Left lung (tissue), 10 donors: ENCODE measurements around the gene TNIK. TPM values are rescaled to one million over a fixed set of nuclear protein-coding genes. Genes with fewer than 3 reads are reported as not detected.

Source experiments
- ATAC-seq: fragments of 200-7000 bp; cut with Tn5 transposase; one replicate; pipeline ENCODE4 v1.9.1; 2020; ENCODE audit warnings: moderate library complexity
- DNase-seq, 4 donors: peaks; one replicate each; pipeline ENCODE4 v3.0.0-alpha.2; 2013 to 2020
- H3K27ac ChIP-seq, 2 donors: fragments of 200-600 bp; sonication (generic) in 1 of 2; one replicate each; pipeline versions ENCODE4 v1.5.0 to v1.8.0; 2020 to 2021
- H3K27me3 ChIP-seq, 2 donors: fragments of 200-600 bp; sonication (generic) in 1 of 2; one replicate each; pipeline versions ENCODE4 v1.5.0 to v1.8.0; 2020 to 2021
- H3K36me3 ChIP-seq, 2 donors: fragments of 200-600 bp; sonication (generic) in 1 of 2; one replicate each; pipeline versions ENCODE4 v1.5.0 to v1.8.0; 2020 to 2021
- H3K4me1 ChIP-seq, 2 donors: fragments of 200-600 bp; one replicate each; pipeline ENCODE4 v1.8.0; 2021
- H3K4me3 ChIP-seq, 2 donors: fragments of 200-600 bp; sonication (generic) in 1 of 2; one replicate each; pipeline versions ENCODE4 v1.5.0 to v1.8.0; 2020 to 2021; ENCODE audit warnings: mild to moderate bottlenecking in 1 of 2
- H3K9me3 ChIP-seq, 2 donors: fragments of 200-600 bp; sonication (generic) in 1 of 2; one replicate each; pipeline versions ENCODE4 v1.5.0 to v1.8.0; 2020 to 2021
- CTCF ChIP-seq, 2 donors: fragments of 200-600 bp; sonication (generic) in 1 of 2; IDR thresholded peaks; one replicate each; pipeline versions ENCODE4 v1.5.0 to v1.8.0; 2021; ENCODE audit warnings: antibody characterized with exemption in 2 of 2
- intact Hi-C, 2 donors: fragments of 100-400 bp; cut with DNase I; formaldehyde crosslinking; loops; one replicate each; pipeline versions ENCODE4 v1.11.2 to v1.14.2; 2022
- polyA plus RNA-seq, 6 donors: library from polyadenylated mRNA; unstranded; fragments of 120-200 nt; gene quantifications; one replicate each; pipeline ENCODE4 v1.2.1, GENCODE V29; 2013; ENCODE audit not compliant: insufficient read length in 6 of 6
- total RNA-seq, 2 donors: library from RNA; stranded (reverse); fragmentation: NEBNext Ultra II Directional; extraction: Animal tissue kit (Norgen Biotek cat#: 25700); gene quantifications; one replicate each; pipeline ENCODE4 v1.2.1, GENCODE V29; 2021
- donor health status: DM: no; HTN: yes; CAD: no.
- donor health status: DM: no; HTN: no; CAD: no.

Gene TNIK
- total and polyA plus RNA-seq, 8 donors, result 14.8 to 42.0 (median 17.4) TPM

GRCh38 chr3:171058873-171059603 is 401.2 kb downstream of the TNIK start:
- Histone ChIP-seq H3K27ac (no peak overlapping the region), H3K36me3 (peaks cover 0 to 5% of the 10 kb centered on the region in 2 donors), H3K4me1 (no peaks in the 10 kb centered on the region), H3K27me3 (no peaks in the 10 kb centered on the region), H3K4me3 (no peak overlapping the region), H3K9me3 (no peaks in the 10 kb centered on the region)
- DNase-seq (no peak), ATAC-seq (no peak)
- TF ChIP-seq CTCF (IDR thresholded peaks at IDR 0.05), result no peak
- intact Hi-C loops, result no loop called here

GRCh38 chr3:171058058-171058457 is 402.1 kb downstream of the TNIK start:
- TF ChIP-seq CTCF (IDR thresholded peaks at IDR 0.05), result no peak
- DNase-seq (no peak), ATAC-seq (no peak)
- H3K27me3 ChIP-seq, result no peaks in the 10 kb centered on the region
- H3K36me3 ChIP-seq, result peaks cover 0 to 1% of the 10 kb centered on the region in 2 donors
- no peaks in the 10 kb centered on the region for H3K9me3 ChIP-seq
- H3K4me3 ChIP-seq, result no peak overlapping the region
- no peak overlapping the region for H3K27ac ChIP-seq
- intact Hi-C loops, result no loop called here
- H3K4me1 ChIP-seq, result no peaks in the 10 kb centered on the region

GRCh38 chr3:171057072-171057471 is 403.1 kb downstream of the TNIK start:
- no peak overlapping the region for H3K4me3 ChIP-seq
- no peak overlapping the region for H3K27ac ChIP-seq
- ATAC-seq, result no peak
- no peaks in the 10 kb centered on the region for H3K36me3 ChIP-seq
- no peaks in the 10 kb centered on the region for H3K4me1 ChIP-seq
- H3K9me3 ChIP-seq, result no peaks in the 10 kb centered on the region
- no peak for TF ChIP-seq CTCF (IDR thresholded peaks at IDR 0.05)
- DNase-seq, result no peak
- intact Hi-C loops, result no loop called here
- H3K27me3 ChIP-seq, result no peaks in the 10 kb centered on the region

GRCh38 chr3:171056528-171056927 is 403.7 kb downstream of the TNIK start:
- H3K4me1 ChIP-seq, result no peaks in the 10 kb centered on the region
- no peaks in the 10 kb centered on the region for H3K9me3 ChIP-seq
- intact Hi-C loops, result no loop called here
- H3K36me3 ChIP-seq, result no peaks in the 10 kb centered on the region
- TF ChIP-seq CTCF (IDR thresholded peaks at IDR 0.05), result no peak
- DNase-seq, result no peak
- H3K27me3 ChIP-seq, result no peaks in the 10 kb centered on the region
- ATAC-seq, result no peak
- H3K27ac ChIP-seq, result no peak overlapping the region
- no peak overlapping the region for H3K4me3 ChIP-seq

GRCh38 chr3:171055336-171056178 is 404.6 kb downstream of the TNIK start:
- Histone ChIP-seq H3K4me1 (no peaks in the 10 kb centered on the region), H3K27ac (no peak overlapping the region), H3K9me3 (no peaks in the 10 kb centered on the region), H3K27me3 (no peaks in the 10 kb centered on the region), H3K36me3 (no peaks in the 10 kb centered on the region), H3K4me3 (no peak overlapping the region)
- peak; percentile 72 for ATAC-seq
- no peak for TF ChIP-seq CTCF (IDR thresholded peaks at IDR 0.05)
- intact Hi-C loops, result no loop called here
- no peak for DNase-seq
